NT2/D1 (cell line): ENCODE measurements around the gene SLC16A13.

Source experiments
- YY1 ChIP-seq: IDR thresholded peaks from 2 replicates; pipeline ENCODE4 v1.6.1; 2011; ENCODE audit not compliant: insufficient read length, insufficient read depth
- ZNF274 ChIP-seq: IDR thresholded peaks from 2 replicates; pipeline ENCODE4 v1.6.1; 2011; ENCODE audit warnings: mild to moderate bottlenecking, low read depth, low read length

GRCh38 chr17:7035591-7036368 is at the start of gene SLC16A13:
- TF ChIP-seq ZNF274: no peak
- TF ChIP-seq YY1: no peak
